Nephron progenitor cell (in vitro differentiated cells): ENCODE data around the gene FAM117B.
"Not testable (repeated sequence)": the region's sequence is repeated elsewhere in the genome, so short reads cannot be mapped to it uniquely, and the experiment has no call there.

Experiments used
- DNase-seq: peaks from one replicate; pipeline ENCODE4 v3.0.0; 2021
- H3K27ac Mint-ChIP-seq: 2 replicates; pipeline ENCODE4 v1.8.0; 2021; ENCODE audit warnings: mild to moderate bottlenecking, moderate library complexity, mixed read lengths
- H3K27me3 Mint-ChIP-seq: 2 replicates; pipeline ENCODE4 v1.8.0; 2021; ENCODE audit warnings: mild to moderate bottlenecking, low read depth, mixed read lengths; ENCODE audit not compliant: poor library complexity
- H3K36me3 Mint-ChIP-seq: 2 replicates; pipeline ENCODE4 v1.8.0; 2021; ENCODE audit warnings: low read depth, mixed read lengths
- H3K4me1 Mint-ChIP-seq: 2 replicates; pipeline ENCODE4 v1.8.0; 2021; ENCODE audit warnings: mixed read lengths
- H3K4me3 Mint-ChIP-seq: 2 replicates; pipeline ENCODE4 v1.8.0; 2021; ENCODE audit warnings: mild to moderate bottlenecking, moderate library complexity, mixed read lengths
- H3K9me3 Mint-ChIP-seq: 2 replicates; pipeline ENCODE4 v1.8.0; 2021; ENCODE audit warnings: mild to moderate bottlenecking, moderate library complexity, mixed read lengths
- CTCF ChIP-seq: fragments of 200-600 bp; sonication (generic); IDR thresholded peaks from 2 replicates; pipeline ENCODE4 v1.5.0; 2021; ENCODE audit warnings: antibody characterized with exemption

Gene FAM117B

DNA sequence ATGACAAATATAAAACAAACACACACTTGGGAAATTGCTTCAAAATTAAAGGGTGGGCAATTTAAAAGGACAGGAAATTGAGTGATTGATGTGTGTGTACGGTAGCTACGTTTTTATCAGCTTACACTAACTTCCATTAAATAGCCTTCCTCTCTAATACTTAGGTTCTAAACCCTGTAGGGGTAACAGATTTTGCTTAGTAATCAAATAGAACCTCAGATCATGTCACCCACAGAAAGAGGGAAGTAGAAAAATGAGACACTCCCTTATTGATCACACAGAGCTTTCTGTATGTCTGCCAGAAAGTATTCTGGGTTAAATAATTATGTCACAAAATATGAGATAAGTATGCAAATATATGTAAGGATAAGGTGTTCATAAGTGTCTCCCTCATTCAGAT, 143.4 kb downstream of the FAM117B start:
- H3K36me3 Mint-ChIP-seq, result peaks cover 83% of the 10 kb centered on the region
- no peak for TF ChIP-seq CTCF
- H3K4me1 Mint-ChIP-seq, result no peaks in the 10 kb centered on the region
- DNase-seq, result no peak
- H3K9me3 Mint-ChIP-seq, result no peaks in the 10 kb centered on the region
- H3K4me3 Mint-ChIP-seq, result no peak overlapping the region
- H3K27me3 Mint-ChIP-seq, result no peaks in the 10 kb centered on the region
- no peak overlapping the region for H3K27ac Mint-ChIP-seq

DNA sequence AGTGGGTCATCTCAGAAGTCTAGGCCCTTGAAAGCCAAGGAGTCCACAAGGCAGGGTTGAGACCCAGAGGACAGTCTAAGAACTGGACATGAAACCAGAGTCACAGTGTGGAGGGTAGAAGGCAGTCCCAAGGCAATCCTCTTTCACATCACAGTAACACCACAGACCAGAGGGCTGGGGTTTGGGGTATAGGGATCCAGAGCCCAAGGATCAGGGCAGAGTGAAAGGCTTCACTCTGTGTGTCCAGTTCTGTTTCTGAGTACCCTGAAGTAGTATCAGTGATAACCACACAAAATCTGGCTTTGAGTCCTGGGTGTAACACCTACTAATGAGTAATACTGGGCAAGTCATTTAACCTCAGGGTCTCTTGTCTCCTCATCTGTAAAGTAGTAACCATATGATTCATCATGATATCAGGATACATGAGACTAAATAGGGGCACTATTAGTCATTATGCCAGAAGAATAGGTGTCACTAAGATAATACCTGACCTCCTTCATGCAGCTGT, 145.8 kb downstream of the FAM117B start:
- no peak overlapping the region for H3K4me3 Mint-ChIP-seq
- DNase-seq, result no peak
- no peaks in the 10 kb centered on the region for H3K27me3 Mint-ChIP-seq
- H3K4me1 Mint-ChIP-seq, result no peaks in the 10 kb centered on the region
- H3K27ac Mint-ChIP-seq, result no peak overlapping the region
- H3K9me3 Mint-ChIP-seq, result no peaks in the 10 kb centered on the region
- peaks cover 82% of the 10 kb centered on the region for H3K36me3 Mint-ChIP-seq
- no peak for TF ChIP-seq CTCF

DNA sequence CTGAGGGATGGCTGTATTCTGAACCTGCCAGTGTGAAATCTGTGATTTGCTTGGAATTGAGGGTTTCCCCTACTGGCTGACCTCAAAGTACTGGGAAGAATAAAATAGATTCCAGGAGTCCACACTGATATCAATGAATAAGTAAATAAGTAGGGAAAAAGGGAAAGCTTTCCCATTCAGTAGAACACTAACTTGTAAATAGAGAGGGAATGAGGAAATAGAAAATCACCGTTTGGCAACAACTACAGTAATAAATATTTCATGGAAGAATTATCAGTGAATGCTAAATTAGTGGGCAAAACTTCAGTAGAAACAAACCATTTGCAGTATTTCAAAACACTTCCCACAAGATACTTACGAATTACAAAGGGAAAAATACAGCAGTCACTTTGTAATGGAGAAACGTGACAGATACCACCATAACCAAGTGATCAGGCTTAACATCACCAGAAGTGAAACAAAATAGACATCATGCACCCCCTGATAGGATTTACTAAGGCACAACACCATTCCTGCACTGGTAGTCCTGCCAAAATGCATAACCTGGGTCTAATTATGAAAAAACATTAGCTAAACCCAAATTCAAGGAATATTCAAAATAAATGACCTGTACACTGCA, 148.3 kb downstream of the FAM117B start:
- Mint-ChIP-seq H3K4me1 (peaks cover 7% of the 10 kb centered on the region), H3K36me3 (peaks cover 84% of the 10 kb centered on the region), H3K27ac (peak overlapping the region; percentile 55), H3K9me3 (no peaks in the 10 kb centered on the region), H3K27me3 (no peaks in the 10 kb centered on the region), H3K4me3 (no peak overlapping the region)
- TF ChIP-seq CTCF, result no peak
- no peak for DNase-seq

GRCh38 chr2:202786842-202787241, 152.1 kb downstream of the FAM117B start:
- H3K36me3 Mint-ChIP-seq, result peaks cover 73% of the 10 kb centered on the region
- TF ChIP-seq CTCF, result no peak
- no peaks in the 10 kb centered on the region for H3K9me3 Mint-ChIP-seq
- no peak overlapping the region for H3K27ac Mint-ChIP-seq
- no peaks in the 10 kb centered on the region for H3K27me3 Mint-ChIP-seq
- no peak for DNase-seq
- peaks cover 11% of the 10 kb centered on the region for H3K4me1 Mint-ChIP-seq
- H3K4me3 Mint-ChIP-seq, result no peak overlapping the region

DNA sequence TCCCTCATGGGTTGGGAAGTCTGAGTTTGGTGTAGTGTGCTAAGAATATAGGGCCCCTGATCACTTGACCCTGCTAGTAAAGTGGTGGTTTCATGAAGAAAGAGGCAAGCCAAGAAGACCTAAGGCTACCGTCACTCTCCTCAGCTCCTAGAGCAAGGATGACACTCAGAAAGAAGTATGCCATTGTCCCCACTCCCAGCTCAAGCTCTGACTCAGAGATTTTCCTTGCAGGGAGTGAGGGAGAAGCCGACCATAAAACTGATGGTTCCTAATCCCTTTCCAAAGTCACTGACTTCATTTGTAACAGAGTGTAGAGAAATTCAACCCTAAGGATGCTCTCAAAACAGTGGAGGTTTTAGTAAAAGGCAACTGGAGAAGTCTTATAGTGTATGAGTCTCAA, 155.9 kb downstream of the FAM117B start:
- no peak for TF ChIP-seq CTCF
- no peak for DNase-seq
- Mint-ChIP-seq H3K36me3 (peaks cover 59% of the 10 kb centered on the region), H3K4me1 (peaks cover 11% of the 10 kb centered on the region), H3K9me3 (peaks cover 4% of the 10 kb centered on the region), H3K27me3 (no peaks in the 10 kb centered on the region), H3K27ac (peak overlapping the region; percentile 78), H3K4me3 (no peak overlapping the region)

DNA sequence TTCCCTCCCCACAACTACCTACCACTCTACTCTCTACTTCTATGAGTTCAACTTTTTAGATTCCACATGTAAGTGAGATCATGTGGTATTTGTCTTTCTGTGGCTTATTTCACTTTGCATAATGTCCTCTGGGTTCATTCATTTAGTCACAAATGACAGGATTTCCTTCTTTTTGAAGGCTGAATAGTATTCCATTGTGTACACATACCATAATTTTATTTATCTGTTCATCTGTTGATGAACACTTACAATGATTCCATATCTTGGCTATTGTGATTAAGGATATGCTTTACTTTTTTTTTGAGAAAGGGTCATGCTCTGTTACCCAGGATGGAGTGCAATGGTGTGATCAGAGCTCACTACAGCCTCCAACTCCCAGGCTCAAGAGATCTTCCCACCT, 163.2 kb downstream of the FAM117B start:
- no peak for DNase-seq
- Mint-ChIP-seq H3K36me3 (peaks cover 46% of the 10 kb centered on the region), H3K4me1 (no peaks in the 10 kb centered on the region), H3K27ac (no peak overlapping the region), H3K27me3 (peaks cover 6% of the 10 kb centered on the region), H3K4me3 (no peak overlapping the region), H3K9me3 (peaks cover 21% of the 10 kb centered on the region)
- no peak for TF ChIP-seq CTCF

- Mint-ChIP-seq H3K9me3 (peaks cover 19% of the 10 kb centered on the region), H3K4me1 (peaks cover 17% of the 10 kb centered on the region), H3K36me3 (peaks cover 44% of the 10 kb centered on the region)
- H3K27me3 Mint-ChIP-seq, H3K4me3 Mint-ChIP-seq, H3K27ac Mint-ChIP-seq: not testable (repeated sequence)
- DNase-seq, result peak; percentile 30
Observed at GRCh38 chr2:202805911-202806310, 171.1 kb downstream of the FAM117B start.

GRCh38 chr2:202807431-202808138, 172.8 kb downstream of the FAM117B start:
- H3K27me3 Mint-ChIP-seq, DNase-seq, H3K4me3 Mint-ChIP-seq, H3K27ac Mint-ChIP-seq: not testable (repeated sequence)
- Mint-ChIP-seq H3K9me3 (peaks cover 30% of the 10 kb centered on the region), H3K4me1 (peaks cover 17% of the 10 kb centered on the region), H3K36me3 (peaks cover 58% of the 10 kb centered on the region)
